Epithelial cell of esophagus (primary cell): ENCODE results near the gene DPH3.

Source experiments
- DNase-seq: peaks from one replicate; pipeline ENCODE4 v3.0.0; 2010; ENCODE audit warnings: low read depth
- H3K4me3 ChIP-seq: 2 replicates; pipeline ENCODE4 v1.5.1; 2011; ENCODE audit warnings: mild to moderate bottlenecking, low read length, control low read depth
- TF ChIP-seq, protein P1 (sequence below): IDR thresholded peaks from 2 replicates; pipeline ENCODE4 v1.5.1; 2011; ENCODE audit warnings: low read depth, mild to moderate bottlenecking, low read length, control low read depth, inconsistent platforms; ENCODE audit not compliant: insufficient read depth; ENCODE audit errors: missing control alignments

DPH3 gene

GRCh38 chr3:16243706-16244490 lies 20.8 kb downstream of the DPH3 start:
- no peak overlapping the region for H3K4me3 ChIP-seq
- peak; percentile 40 for DNase-seq
- TF ChIP-seq, protein P1, sequence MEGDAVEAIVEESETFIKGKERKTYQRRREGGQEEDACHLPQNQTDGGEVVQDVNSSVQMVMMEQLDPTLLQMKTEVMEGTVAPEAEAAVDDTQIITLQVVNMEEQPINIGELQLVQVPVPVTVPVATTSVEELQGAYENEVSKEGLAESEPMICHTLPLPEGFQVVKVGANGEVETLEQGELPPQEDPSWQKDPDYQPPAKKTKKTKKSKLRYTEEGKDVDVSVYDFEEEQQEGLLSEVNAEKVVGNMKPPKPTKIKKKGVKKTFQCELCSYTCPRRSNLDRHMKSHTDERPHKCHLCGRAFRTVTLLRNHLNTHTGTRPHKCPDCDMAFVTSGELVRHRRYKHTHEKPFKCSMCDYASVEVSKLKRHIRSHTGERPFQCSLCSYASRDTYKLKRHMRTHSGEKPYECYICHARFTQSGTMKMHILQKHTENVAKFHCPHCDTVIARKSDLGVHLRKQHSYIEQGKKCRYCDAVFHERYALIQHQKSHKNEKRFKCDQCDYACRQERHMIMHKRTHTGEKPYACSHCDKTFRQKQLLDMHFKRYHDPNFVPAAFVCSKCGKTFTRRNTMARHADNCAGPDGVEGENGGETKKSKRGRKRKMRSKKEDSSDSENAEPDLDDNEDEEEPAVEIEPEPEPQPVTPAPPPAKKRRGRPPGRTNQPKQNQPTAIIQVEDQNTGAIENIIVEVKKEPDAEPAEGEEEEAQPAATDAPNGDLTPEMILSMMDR: no peak

GRCh38 chr3:16242177-16242576 lies 22.6 kb downstream of the DPH3 start:
- H3K4me3 ChIP-seq: no peak overlapping the region
- TF ChIP-seq, protein P1: no peak
- DNase-seq: no peak

- DNase-seq: no peak
- TF ChIP-seq, protein P1: no peak
Measured at GRCh38 chr3:16241225-16241624, 23.5 kb downstream of the DPH3 start.

DNA sequence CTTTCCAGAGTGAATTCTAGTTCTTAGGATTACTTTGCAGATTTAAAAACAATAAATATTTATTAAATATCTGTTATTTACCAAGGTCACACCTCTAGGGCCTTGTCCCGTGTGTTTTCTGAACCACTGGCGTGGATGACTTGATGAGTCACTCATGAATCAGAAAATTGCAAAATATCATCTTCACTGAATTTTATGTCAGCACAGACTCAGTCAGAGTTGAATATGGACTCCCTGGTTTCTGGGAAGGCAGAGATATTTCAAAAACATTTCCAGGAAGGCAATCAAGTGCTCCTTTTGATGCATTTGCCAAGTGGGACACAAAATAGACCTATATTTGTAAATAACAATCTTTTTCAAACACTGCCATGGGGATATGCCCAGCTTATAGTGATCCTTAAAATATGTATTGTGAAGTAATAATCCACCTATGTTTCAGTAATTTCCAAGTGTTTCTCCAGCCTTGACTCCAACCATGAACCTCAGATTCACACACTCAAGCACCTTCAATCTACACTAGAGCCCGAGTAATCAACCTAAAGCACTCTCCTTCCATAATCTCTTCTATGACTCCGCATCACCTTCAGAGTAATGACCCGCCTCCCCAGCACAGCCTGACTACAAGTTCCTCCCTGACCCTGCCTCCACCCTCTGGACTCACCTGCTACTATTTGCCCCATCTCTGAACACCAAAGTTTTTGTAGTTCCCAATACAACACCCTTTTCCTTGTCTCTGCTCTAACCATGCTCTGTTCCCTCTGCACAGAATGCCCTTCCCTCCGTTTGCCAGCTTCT lies 24.3 kb downstream of the DPH3 start:
- TF ChIP-seq, protein P1: no peak
- H3K4me3 ChIP-seq: no peak overlapping the region
- DNase-seq: peak; percentile 84

More at GRCh38 chr3:16241225-16241624, 23.5 kb downstream of the DPH3 start:
- no peak overlapping the region for H3K4me3 ChIP-seq

DNA sequence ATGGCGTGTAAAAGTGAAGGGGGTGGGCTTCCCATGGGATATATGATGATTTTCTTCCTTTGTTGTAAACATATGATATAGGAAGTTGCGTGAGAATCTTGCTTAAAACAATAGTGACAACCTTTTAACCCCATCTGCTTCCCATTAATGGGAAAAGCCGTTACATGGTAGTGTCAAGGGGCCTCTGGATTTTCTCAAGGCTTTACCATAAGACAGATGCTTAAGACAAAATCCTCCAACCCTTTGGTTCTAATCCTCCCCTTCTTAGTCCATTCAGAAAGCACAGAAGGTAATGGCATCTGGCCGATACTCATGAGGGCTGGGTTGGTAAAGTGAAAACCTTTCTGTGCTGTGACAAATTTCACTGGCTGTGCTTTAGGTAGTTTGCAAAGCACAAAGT lies 25.0 kb downstream of the DPH3 start:
- no peak for DNase-seq
- no peak overlapping the region for H3K4me3 ChIP-seq
- TF ChIP-seq, protein P1: no peak

DNA sequence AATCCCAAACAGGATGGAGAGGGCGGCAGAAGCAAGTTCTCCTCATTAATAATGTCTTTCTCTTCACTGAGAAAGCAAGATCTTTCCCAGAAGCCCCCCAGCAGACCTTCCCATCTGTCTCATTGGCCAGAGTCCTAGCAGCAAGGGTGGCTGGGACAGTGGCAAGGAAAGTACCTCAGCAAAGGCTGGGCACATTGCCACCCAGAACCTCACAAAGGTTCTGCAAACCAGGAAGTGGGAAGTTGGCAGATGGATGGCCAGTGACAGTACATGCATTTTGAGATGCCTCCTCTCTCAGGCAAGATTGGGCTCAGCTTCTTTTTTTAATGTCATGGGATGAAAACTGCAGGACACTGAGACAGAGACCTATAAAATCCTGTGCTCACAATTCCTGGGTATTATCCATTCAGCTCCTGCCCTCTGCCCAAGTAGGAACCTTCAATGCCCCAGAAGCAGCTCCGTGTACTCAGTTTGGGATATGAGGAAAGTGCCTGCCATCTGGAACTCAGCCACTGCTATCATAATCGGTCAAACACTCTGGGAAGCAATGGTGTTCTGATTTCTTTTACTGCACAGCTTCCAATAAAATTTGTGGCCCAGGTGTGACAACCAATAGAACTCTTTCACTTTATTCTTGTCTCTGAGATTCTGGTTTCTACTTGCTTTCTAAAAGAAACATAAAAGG lies 25.5 kb downstream of the DPH3 start:
- DNase-seq: no peak
- no peak overlapping the region for H3K4me3 ChIP-seq
- TF ChIP-seq, protein P1: no peak
